Testis (tissue), 2 donors: ENCODE results near the gene SNURF.

Experiments
- POLR2A ChIP-seq: fragments of 450-650 bp; IDR thresholded peaks from one replicate; pipeline ENCODE4 v1.6.1; 2017; ENCODE audit warnings: antibody characterized with exemption, mild to moderate bottlenecking, moderate library complexity
- TF ChIP-seq, protein P1 (sequence below), 3 experiments: fragments of 450-650 bp in 2 of 3; fragments of 200-600 bp in 1 of 3; sonication (generic) in 1 of 3; IDR thresholded peaks; one replicate each; pipeline ENCODE4 v1.5.1; 2016 to 2019; ENCODE audit warnings: antibody characterized with exemption in 3 of 3, mild to moderate bottlenecking in 2 of 3, moderate library complexity in 1 of 3

DNA sequence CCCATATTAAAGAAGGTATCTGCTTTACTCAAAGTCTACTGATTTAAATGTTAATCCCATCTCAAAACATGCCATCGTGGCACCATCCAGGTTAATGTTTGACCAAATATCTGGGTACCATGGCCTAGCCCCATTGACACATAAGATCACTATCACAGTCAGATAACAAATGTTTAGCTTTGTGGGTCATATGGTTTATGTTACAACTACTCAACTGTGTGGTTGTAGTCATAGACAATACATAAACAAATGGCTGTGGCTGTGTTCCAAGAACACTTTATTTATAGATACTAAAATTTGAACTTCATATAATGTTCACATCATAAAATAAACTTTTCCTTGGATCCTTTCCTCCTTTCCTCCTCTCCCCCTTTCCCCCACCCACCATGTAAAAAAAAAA is 9.8 kb upstream of the SNURF start:
- TF ChIP-seq, protein P1, sequence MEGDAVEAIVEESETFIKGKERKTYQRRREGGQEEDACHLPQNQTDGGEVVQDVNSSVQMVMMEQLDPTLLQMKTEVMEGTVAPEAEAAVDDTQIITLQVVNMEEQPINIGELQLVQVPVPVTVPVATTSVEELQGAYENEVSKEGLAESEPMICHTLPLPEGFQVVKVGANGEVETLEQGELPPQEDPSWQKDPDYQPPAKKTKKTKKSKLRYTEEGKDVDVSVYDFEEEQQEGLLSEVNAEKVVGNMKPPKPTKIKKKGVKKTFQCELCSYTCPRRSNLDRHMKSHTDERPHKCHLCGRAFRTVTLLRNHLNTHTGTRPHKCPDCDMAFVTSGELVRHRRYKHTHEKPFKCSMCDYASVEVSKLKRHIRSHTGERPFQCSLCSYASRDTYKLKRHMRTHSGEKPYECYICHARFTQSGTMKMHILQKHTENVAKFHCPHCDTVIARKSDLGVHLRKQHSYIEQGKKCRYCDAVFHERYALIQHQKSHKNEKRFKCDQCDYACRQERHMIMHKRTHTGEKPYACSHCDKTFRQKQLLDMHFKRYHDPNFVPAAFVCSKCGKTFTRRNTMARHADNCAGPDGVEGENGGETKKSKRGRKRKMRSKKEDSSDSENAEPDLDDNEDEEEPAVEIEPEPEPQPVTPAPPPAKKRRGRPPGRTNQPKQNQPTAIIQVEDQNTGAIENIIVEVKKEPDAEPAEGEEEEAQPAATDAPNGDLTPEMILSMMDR (IDR thresholded peaks at IDR 0.05) = no peak
- TF ChIP-seq POLR2A = no peak
